ENCODE results near the gene CYTH1.

The CYTH1 gene

DNA sequence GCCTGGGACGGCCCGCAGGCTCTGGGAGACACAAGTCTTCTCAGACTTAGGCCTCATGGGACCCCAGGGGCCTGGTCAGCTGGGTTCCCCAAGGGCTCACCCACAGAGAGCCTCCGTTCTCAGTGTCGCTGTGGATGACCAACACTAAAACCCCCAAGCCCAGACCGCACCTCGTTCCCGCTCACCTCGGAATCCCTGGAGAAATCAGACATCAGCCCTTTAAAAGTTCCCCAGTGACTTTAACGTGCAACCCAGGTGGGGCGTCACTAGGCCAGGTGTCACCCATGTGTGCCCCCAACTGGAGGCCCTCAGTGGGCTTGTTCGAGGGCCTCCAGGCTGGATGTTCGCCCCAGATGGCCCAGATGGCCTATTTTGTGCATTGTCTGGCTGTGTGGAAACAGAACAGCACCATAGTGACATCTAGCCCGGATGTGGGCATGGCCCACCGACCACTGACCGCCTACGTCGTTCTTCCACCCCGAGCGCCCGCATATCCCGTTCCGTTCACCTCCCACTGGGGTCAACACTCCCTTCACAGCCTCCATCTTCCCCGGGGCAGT, 152.6 kb downstream of the CYTH1 start:
- peaks cover 5% of the 10 kb centered on the region for H3K4me1 Mint-ChIP-seq
- ATAC-seq, result no peak
- H3K9me3 Mint-ChIP-seq, result no peaks in the 10 kb centered on the region
- H3K4me3 Mint-ChIP-seq, result no peak overlapping the region
- H3K27me3 Mint-ChIP-seq, result no peaks in the 10 kb centered on the region
- H3K27ac Mint-ChIP-seq, result no peak overlapping the region
- no peak for DNase-seq

DNA sequence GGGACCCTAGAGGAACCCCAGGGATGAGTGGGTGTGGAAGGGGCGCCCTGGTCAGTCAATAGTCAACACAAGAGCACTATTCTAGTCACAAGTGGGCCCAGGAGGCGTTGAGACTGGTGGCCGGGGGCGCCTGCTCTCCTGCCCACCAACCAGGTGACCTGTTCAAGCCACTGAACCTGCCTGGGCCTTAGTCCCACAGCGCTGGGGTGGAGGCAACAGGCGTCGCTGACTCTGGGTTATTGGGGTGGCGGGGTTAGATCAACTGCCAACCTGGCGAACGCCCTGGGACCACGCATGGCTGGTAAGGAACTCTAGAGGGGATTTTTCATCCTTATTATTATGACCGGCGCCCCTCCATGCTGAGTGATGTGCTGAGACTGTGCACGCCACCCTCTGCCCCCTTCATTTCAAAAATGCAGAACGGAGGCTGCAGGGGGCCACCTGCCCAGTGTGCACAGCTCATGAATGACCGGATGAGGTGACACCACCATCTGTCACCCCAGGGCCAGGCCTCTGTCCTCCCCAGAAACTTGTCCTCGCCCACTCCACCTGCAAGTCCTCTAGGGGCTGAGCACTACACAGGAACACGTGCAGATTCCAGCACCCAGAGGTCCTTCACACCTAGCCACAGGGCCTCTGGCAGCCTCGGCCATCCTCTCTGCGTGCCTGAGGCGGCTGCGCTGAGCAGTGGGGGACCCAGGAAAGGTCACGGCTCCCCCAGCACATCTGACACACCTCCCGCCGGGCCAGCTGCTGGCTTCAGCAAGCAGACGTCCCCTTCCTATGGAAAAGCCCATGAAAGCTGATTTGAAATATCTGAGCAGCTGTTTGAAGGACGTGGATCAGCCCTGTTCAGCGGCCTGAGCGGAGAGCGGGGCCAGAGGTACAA, 153.3 kb downstream of the CYTH1 start:
- no peaks in the 10 kb centered on the region for H3K27me3 Mint-ChIP-seq
- no peak for ATAC-seq

DNA sequence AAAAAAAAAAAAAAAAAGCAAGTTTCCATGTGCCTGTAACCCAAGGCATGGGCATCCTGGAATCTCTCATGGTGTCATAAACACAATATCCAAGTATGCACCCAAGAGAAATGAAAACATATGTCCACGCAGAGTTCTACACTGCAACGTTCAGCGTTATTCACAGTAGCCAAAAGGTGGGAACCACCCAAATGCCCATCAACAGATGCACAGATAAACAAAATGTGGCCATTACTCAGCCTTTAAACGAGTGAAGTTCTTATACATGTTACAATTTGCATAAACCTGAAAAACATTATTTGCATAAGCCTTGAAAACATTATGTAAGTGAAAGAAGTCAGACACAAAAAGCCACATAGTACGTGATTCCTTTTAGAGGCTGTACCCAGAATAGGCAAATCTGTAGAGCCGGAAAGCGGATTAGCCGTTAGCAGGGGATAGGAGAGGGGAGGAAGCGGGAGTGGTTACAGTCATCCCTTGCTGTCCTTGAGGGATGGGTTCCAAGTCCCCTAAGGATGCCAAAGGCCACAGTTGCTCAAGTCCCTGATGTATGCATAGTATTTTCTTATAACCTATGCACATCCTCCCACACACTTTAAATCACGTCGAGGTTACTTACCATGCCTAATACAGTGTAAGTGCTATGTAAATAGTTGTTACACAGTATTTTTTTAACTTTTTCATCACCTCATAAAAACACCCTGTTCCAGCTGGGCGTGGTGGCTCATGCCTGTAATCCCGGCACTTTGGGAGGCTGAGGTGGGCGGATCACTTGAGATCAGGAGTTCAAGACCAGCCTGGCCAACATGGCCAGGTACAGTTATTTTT, 157.5 kb downstream of the CYTH1 start:
- Mint-ChIP-seq H3K27me3 (no peaks in the 10 kb centered on the region), H3K4me3 (no peak overlapping the region), H3K9me3 (no peaks in the 10 kb centered on the region), H3K27ac (no peak overlapping the region), H3K4me1 (no peaks in the 10 kb centered on the region)
- no peak for ATAC-seq
- DNase-seq, result no peak

More for the DNA sequence above, 153.3 kb downstream of the CYTH1 start:
- no peak for DNase-seq
- no peak overlapping the region for H3K4me3 Mint-ChIP-seq
- H3K4me1 Mint-ChIP-seq, result peaks cover 5% of the 10 kb centered on the region
- H3K27ac Mint-ChIP-seq, result no peak overlapping the region
- no peaks in the 10 kb centered on the region for H3K9me3 Mint-ChIP-seq

Data from stimulated activated naive CD8-positive, alpha-beta T cell treated with anti-CD3 and anti-CD28 coated beads, Interleukin-15, amount 100 ng/mL, for 72 hours (primary cell).